ENCODE measurements around the gene TNFAIP8. TPM values are rescaled to one million over a fixed set of nuclear protein-coding genes. Genes with fewer than 3 reads are reported as not detected.
A peak's percentile ranks its signal among the peaks of the same experiment; 100 is the strongest.

The TNFAIP8 gene
- total and polyA plus RNA-seq, 2 donors (not counting 1 experiment from before 2014, with no cell fraction given): 67.3 to 109 TPM

DNA sequence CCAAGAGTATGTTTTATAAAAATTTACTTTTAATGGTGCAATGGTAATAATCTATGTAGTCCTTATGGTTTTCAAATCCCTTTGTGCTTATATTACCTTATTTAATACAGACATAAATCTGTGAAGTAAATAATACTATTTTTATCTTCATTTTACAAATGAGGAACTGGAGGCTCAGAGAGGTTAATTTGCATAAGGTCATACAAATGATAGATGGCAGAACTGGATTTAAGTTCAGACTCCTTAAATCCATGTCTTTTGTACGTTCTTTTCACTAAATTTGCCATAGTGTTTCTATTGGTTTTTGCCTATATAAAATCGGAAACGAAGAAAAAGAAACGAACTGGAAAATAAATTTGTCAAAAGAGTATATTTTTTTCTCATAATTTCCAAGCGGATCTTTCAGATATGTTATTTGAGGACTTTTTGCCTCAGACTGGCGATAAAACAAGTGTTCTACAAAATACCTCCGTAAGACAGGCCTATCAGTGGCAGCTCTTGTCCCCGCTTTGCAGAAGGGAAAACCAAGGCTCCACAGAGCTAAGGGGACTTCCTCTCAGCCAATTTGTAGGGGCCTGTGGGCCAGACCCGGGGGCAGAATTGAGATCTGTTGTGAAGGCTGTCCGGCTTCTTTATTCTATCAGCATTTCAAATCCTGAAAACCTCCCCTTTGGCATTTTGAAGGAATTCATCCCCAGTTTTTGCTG, 1.1 kb upstream of the TNFAIP8 start:
- peak; percentile 61 for DNase-seq
- CTCF ChIA-PET: interaction anchor here (1.8 to 16.2 kb wide), 2 partner anchors 16 to 39 kb away, joined by 10 to 209 read pairs; no protein-coding TSS in a partner anchor
- WGBS (ENCODE audit: insufficient coverage): 41% methylated on average over 3 of the region's 10 CpGs
- H3K27ac ChIP-seq (ENCODE audit: low read length in 2 of 2): peak overlapping the region; percentile 78 to 91
- peak overlapping the region; percentile 76 to 93 (median 89) for H3K4me3 ChIP-seq (ENCODE audit: control extremely low read depth in 1 of 5, extremely low read depth in 1 of 5, insufficient read depth in 1 of 5, low read depth in 2 of 5, low read length in 4 of 5)
- POLR2A ChIA-PET: interaction anchor here (0.6 to 2.5 kb wide), 6 partner anchors 13 to 283 kb away, joined by 3 to 13 read pairs (median 4); no protein-coding TSS in a partner anchor
- no peak for TF ChIP-seq EZH2 (IDR thresholded peaks at IDR 0.05; ENCODE audit: borderline replicate concordance, insufficient read depth, low read depth, low read length, poor library complexity, severe bottlenecking)
- TF ChIP-seq, protein P1, sequence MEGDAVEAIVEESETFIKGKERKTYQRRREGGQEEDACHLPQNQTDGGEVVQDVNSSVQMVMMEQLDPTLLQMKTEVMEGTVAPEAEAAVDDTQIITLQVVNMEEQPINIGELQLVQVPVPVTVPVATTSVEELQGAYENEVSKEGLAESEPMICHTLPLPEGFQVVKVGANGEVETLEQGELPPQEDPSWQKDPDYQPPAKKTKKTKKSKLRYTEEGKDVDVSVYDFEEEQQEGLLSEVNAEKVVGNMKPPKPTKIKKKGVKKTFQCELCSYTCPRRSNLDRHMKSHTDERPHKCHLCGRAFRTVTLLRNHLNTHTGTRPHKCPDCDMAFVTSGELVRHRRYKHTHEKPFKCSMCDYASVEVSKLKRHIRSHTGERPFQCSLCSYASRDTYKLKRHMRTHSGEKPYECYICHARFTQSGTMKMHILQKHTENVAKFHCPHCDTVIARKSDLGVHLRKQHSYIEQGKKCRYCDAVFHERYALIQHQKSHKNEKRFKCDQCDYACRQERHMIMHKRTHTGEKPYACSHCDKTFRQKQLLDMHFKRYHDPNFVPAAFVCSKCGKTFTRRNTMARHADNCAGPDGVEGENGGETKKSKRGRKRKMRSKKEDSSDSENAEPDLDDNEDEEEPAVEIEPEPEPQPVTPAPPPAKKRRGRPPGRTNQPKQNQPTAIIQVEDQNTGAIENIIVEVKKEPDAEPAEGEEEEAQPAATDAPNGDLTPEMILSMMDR (IDR thresholded peaks at IDR 0.05): no peak
- Mint-ChIP-seq H3K4me3 (peak overlapping the region; percentile 92), H3K4me1 (peaks cover 87% of the 10 kb centered on the region), H3K9me3 (ENCODE audit: insufficient read depth) (no peaks in the 10 kb centered on the region), H3K27ac (peak overlapping the region; percentile 93), H3K27me3 (no peaks in the 10 kb centered on the region)
- peaks cover 71% of the 10 kb centered on the region in 2 donors for H3K4me1 ChIP-seq (ENCODE audit: control insufficient read depth in 2 of 2, insufficient read depth in 2 of 2, low read length in 2 of 2)
- peak overlapping the region; percentile 81 for H3K9ac ChIP-seq (ENCODE audit: low read length)
- intact Hi-C loops (cut with micrococcal nuclease): loop anchor here (1.0 kb wide), 1 partner anchor 13 kb away; no protein-coding TSS in a partner anchor
- H3K4me2 ChIP-seq (replicated peaks; ENCODE audit: low read depth, low read length, poor library complexity, severe bottlenecking): peak overlapping the region; percentile 86
- H2AFZ ChIP-seq (ENCODE audit: insufficient read depth, low read depth, low read length, poor library complexity, severe bottlenecking): no peak overlapping the region
- peaks cover 100% of the 10 kb centered on the region for H3K79me2 ChIP-seq (ENCODE audit: control insufficient read depth, insufficient read depth, low read length)
- no peaks in the 10 kb centered on the region for H3K27me3 ChIP-seq (replicated peaks in 1 of 4; ENCODE audit: control extremely low read depth in 1 of 4, control insufficient read depth in 3 of 4, insufficient read depth in 4 of 4, low read length in 3 of 4)
- no peak for ATAC-seq (ENCODE audit: low read depth)
- H3K9me3 ChIP-seq (ENCODE audit: control extremely low read depth in 1 of 3, control insufficient read depth in 2 of 3, insufficient read depth in 1 of 3, low read length in 2 of 3): no peaks in the 10 kb centered on the region
- H4K20me1 ChIP-seq (ENCODE audit: control insufficient read depth, insufficient read depth, low read length, poor library complexity, severe bottlenecking): peaks cover 7% of the 10 kb centered on the region
- H3K36me3 ChIP-seq (replicated peaks in 1 of 2; ENCODE audit: control extremely low read depth in 1 of 2, control insufficient read depth in 1 of 2, extremely low read depth in 1 of 2, insufficient read depth in 2 of 2, low read length in 1 of 2): peaks cover 1 to 9% of the 10 kb centered on the region in 2 experiments

DNA sequence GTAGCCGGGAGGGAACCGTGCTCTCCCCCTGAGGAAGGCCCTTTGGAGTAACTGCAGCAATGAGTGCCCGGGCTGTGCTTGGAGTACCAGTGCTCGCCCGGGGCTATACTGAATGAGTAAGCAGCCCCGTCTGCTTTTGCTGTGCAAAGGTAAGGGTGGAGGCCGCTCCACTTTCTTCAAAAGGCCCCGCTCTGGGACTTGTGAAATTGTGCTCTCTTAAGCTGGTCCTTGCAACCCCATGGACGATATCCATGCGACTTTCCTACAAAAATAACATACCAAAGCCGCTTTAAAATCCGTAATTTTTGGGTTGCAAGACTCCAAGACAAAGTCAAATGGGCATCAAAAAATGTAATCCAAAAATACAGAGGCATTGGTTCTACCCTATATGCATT, 578 bp upstream of the TNFAIP8 start:
- peak overlapping the region; percentile 78 to 91 for H3K27ac ChIP-seq (ENCODE audit: low read length in 2 of 2)
- DNase-seq: no peak

More for the DNA sequence above, 578 bp upstream of the TNFAIP8 start:
- Histone ChIP-seq H3K36me3 (replicated peaks in 1 of 2; ENCODE audit: control extremely low read depth in 1 of 2, control insufficient read depth in 1 of 2, extremely low read depth in 1 of 2, insufficient read depth in 2 of 2, low read length in 1 of 2) (peaks cover 1 to 14% of the 10 kb centered on the region in 2 experiments), H3K4me1 (ENCODE audit: control insufficient read depth in 2 of 2, insufficient read depth in 2 of 2, low read length in 2 of 2) (peaks cover 71 to 73% of the 10 kb centered on the region in 2 donors), H4K20me1 (ENCODE audit: control insufficient read depth, insufficient read depth, low read length, poor library complexity, severe bottlenecking) (peaks cover 10% of the 10 kb centered on the region), H3K9me3 (ENCODE audit: control extremely low read depth in 1 of 3, control insufficient read depth in 2 of 3, insufficient read depth in 1 of 3, low read length in 2 of 3) (no peaks in the 10 kb centered on the region), H3K27me3 (replicated peaks in 1 of 4; ENCODE audit: control extremely low read depth in 1 of 4, control insufficient read depth in 3 of 4, insufficient read depth in 4 of 4, low read length in 3 of 4) (no peaks in the 10 kb centered on the region), H3K4me2 (replicated peaks; ENCODE audit: low read depth, low read length, poor library complexity, severe bottlenecking) (peak overlapping the region; percentile 86), H3K4me3 (ENCODE audit: control extremely low read depth in 1 of 5, extremely low read depth in 1 of 5, insufficient read depth in 1 of 5, low read depth in 2 of 5, low read length in 4 of 5) (peak overlapping the region; percentile 76 to 93 (median 89)), H3K9ac (ENCODE audit: low read length) (peak overlapping the region; percentile 81), H3K79me2 (ENCODE audit: control insufficient read depth, insufficient read depth, low read length) (peaks cover 100% of the 10 kb centered on the region), H2AFZ (ENCODE audit: insufficient read depth, low read depth, low read length, poor library complexity, severe bottlenecking) (peak overlapping the region; percentile 11)
- CTCF ChIA-PET: interaction anchor here (0.8 to 16.2 kb wide), 8 partner anchors 17 to 367 kb away, joined by 3 to 209 read pairs (median 6); partner anchors contain the start of gene DTWD2
- H3K4me3 Mint-ChIP-seq: peak overlapping the region; percentile 92
- WGBS (ENCODE audit: insufficient coverage): 21% methylated on average over 6 of the region's 12 CpGs
- no peaks in the 10 kb centered on the region for H3K9me3 Mint-ChIP-seq (ENCODE audit: insufficient read depth)
- H3K27ac Mint-ChIP-seq: peak overlapping the region; percentile 93
- no peak for ATAC-seq (ENCODE audit: low read depth)
- H3K4me1 Mint-ChIP-seq: peaks cover 87% of the 10 kb centered on the region
- no peaks in the 10 kb centered on the region for H3K27me3 Mint-ChIP-seq
- intact Hi-C loops (cut with micrococcal nuclease): no loop called here
- no peak for TF ChIP-seq EZH2 (IDR thresholded peaks at IDR 0.05; ENCODE audit: borderline replicate concordance, insufficient read depth, low read depth, low read length, poor library complexity, severe bottlenecking)
- TF ChIP-seq, protein P1 (IDR thresholded peaks at IDR 0.05): no peak
- POLR2A ChIA-PET: interaction anchor here (0.6 to 2.5 kb wide), 6 partner anchors 9 to 284 kb away, joined by 3 to 13 read pairs (median 3); no protein-coding TSS in a partner anchor
